Measurements from ENCODE around the gene PRDM11.

PRDM11 gene

DNA sequence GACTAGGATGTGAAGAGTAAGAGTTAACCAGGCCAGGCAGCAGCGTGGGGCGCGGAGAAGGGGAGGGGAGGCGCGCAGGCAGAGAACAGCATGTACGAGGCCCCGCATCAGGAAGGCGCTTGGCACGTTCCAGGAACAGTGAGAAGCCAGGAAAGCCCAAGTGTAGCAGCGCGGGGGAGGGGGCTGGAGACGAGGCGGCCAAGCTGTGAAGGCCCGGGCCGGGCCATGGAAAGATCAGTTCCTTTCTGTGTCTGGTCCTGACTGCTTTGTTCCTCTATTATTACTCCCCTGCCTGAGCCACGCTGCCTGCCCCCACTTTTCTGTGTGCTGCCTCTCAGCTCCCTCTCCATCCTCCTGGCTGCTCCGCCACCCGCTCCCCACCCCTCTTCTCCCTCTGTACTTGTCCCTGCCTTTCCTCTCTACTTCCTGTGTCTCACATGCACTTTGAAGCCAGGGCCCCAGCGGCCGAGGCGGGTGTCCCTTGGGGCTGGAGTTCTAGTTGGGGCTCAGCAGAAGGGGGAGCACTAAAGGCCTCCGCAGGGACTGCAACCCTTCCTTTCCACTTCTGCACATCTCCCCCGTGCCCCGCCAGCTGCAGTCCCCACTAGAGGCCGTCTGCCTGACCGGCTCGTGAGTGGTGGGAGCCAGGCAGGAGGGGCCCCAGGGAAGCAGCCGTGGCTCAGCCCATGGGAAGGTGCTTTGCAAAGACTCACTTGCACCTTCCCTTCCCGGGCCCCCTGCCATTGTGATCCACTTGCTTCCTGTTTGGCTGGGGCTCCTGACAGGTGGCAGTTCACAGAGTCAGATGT is 63.7 kb downstream of the PRDM11 start:
- no peak for DNase-seq (ENCODE audit: low read depth)

DNA sequence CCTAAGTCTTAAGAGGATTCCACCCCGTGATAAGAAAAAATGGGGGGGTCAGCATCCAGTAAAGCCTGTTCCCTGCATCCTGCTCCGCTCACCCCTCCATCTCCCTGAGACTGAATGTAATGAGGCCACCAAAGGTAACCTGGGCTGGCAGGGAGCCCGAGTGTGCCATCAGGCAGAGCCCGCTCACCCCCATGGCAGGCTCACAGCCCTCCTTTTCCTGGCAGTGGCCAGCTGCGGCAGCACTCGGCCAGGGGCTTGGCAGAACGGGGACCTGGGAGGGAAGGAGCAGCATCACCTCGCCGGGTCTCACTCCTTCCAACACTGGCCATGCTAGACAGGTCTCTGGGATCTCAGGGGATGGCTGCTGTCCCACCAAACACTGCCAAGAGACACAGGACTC is 64.4 kb downstream of the PRDM11 start:
- DNase-seq (ENCODE audit: low read depth), result no peak

DNA sequence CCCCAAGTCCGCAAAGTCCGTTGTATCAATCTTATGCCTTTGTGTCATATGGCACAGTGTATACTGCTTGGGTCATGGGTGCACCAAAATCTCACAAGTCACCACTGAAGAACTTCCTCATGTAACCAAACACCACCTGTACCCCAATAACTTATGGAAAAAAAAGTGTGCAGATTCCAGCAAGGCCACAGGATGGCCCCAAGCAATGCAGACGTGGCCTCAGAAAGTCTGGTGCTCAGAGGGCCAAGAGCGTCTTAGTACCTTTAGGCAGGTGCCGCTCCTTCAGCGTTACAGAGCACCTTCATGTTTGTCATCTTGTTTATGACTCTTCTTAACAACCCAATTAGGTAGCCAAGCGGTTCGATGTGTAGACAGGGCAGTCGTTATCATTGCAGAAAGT is 65.3 kb downstream of the PRDM11 start:
- DNase-seq (ENCODE audit: low read depth), result no peak

DNA sequence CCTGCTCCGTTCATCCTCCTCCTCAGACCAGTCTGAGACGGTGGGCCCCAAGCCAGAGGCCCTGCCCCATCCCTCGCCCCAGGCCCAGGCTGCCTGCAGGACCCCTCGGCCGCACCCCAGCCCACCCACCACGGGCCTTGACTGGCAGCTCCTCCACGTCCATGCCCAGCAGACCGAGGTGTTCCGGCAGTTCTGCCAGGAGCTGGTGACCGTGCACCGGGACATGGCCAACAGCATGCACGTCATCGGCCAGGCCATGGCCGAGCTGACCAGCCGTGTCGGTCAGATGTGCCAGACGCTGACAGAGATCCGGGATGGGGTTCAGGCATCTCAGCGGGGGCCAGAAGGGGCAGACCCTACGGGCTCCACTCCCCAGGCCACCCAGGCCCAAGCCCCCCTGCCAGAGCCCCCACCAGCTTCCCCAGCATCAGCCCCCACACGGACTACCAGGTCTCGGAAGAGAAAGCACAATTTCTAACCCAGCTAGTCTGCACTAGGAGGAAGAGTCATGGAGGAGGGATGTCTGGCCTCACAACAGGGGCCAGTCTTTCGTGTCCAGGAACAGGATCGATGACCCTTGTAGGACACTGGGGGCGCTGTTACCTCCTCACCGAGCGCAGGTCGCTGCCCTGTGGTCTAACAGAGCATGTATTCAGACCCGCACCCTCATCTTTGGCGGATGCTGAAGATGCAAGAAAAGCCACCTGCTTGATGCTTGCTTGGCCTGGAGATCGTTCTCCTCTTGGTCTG is 66.3 kb downstream of the PRDM11 start:
- no peak for DNase-seq (ENCODE audit: low read depth)

- DNase-seq (ENCODE audit: low read depth), result no peak
Measured at GRCh38 chr11:45213316-45213665, 66.9 kb downstream of the PRDM11 start.

GRCh38 chr11:45213717-45214116 is 67.3 kb downstream of the PRDM11 start:
- no peak for DNase-seq (ENCODE audit: low read depth)

GRCh38 chr11:45215098-45215865 is 68.8 kb downstream of the PRDM11 start:
- DNase-seq (ENCODE audit: low read depth), result no peak

DNA sequence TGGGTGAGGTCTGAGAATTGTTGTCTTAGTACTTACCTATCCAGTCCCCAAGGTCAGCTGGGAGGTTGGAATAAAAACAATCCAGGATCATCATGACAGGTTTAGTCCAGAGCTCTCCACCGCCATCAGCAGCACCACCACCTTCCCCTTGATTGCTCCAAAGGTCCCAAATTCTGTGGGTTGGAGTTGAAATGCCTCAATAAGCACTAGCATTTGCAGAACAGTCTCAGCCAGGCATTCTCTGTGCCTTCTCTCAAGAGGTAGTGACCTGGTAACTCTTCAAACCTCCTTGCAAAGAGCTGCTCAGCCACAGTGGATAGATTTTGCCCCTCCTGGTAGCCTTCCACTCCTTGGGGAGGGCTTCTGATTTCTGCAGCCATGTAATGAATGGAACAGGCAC is 69.6 kb downstream of the PRDM11 start:
- DNase-seq (ENCODE audit: low read depth), result no peak

DNA sequence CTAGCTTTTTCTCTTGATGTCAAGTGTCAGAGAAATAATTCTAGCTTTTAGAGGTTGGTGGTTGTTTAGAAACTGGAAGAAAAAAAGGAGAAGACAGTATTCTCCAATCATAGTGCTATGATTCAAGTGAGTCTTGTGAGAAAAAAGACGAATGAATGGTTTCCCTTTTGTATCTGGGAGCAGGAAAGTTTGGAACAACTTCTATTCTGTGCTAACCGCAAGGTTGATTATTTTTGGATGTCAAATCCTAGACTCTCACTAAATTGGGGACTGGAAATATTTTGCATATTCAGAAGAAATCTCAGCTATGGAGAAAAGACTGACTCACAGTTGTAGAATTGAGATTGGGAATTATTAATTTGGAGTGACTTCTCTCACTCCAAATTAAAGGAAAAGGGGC is 70.5 kb downstream of the PRDM11 start:
- no peak for DNase-seq (ENCODE audit: low read depth)

- DNase-seq (ENCODE audit: low read depth), result no peak
Measured at GRCh38 chr11:45217991-45218390, 71.6 kb downstream of the PRDM11 start.

- DNase-seq (ENCODE audit: low read depth), result no peak
Measured at GRCh38 chr11:45218705-45219104, 72.3 kb downstream of the PRDM11 start.

DNA sequence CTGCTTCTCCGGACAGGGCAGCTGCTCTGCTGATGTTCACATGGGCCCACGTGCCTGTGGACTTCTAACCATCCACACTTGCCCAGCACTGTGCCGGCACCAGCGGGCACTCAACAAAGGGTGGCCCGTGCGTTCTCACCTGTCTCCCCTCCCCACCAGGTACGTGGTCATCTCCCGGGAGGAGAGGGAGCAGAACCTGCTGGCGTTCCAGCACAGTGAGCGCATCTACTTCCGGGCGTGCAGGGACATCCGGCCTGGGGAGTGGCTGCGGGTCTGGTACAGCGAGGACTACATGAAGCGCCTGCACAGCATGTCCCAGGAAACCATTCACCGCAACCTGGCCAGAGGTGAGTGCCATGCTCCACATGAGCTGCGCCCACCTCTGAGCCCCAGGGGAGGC is 73.0 kb downstream of the PRDM11 start:
- DNase-seq (ENCODE audit: low read depth), result no peak

DNA sequence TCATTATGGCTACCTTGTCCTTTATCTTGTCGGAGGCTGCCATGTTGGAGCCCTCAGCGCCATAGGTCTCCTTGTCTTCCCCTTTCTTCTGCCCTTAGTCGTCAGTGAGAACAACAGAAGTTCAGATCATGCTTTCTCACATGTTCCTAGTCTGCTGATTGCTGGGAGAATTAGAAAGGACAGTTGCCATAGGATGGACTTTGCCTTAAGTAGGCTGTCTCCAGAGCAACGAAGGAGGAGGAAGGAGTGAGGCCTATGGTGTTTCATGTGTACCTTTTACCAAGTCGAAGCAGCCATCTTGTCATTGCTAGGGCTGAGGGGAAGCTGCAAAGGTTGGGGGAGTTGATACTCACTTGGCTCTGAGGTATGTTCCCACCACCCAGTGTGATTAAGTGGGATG is 77.1 kb downstream of the PRDM11 start:
- DNase-seq (ENCODE audit: low read depth), result no peak

GRCh38 chr11:45224766-45225165 is 78.3 kb downstream of the PRDM11 start:
- no peak for DNase-seq (ENCODE audit: low read depth)

DNA sequence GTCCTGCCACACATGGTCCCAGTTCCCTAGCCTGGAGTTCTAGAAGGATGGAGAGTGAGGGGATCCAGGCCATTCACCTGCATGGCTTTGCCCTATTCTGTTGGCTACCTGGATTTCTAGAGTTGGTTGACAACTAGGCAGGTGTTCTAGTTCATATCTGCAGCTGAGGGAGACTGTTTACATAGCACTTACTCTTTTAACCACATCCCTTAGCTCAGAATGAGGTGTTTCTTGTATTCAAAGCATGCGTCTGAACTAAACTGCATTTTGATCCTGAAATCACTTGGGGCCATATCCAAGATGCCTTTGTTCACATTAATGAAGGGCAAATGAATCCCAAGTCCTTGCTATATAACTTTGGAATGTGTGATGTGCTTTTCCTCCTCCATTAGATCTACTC is 78.8 kb downstream of the PRDM11 start:
- DNase-seq (ENCODE audit: low read depth), result no peak

GRCh38 chr11:45225961-45226871 is 79.8 kb downstream of the PRDM11 start:
- no peak for DNase-seq (ENCODE audit: low read depth)

- DNase-seq (ENCODE audit: low read depth), result no peak
Measured at GRCh38 chr11:45226901-45227300, 80.5 kb downstream of the PRDM11 start.

DNA sequence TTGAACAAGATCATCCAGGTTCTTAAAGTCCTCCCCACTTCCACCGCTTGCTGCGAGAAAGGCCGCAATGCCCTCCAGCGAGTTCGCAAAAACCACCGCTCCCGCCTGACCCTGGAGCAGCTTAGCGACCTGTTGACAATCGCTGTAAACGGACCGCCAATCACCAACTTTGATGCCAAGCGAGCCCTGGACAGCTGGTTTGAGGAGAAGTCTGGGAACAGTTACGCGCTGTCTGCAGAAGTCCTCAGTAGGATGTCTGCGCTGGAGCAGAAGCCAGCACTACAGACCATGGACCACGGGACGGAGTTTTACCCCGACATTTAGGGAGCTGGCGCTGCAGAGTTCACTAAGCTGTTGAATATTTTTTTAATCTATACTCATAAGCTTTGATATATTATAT is 81.4 kb downstream of the PRDM11 start:
- no peak for DNase-seq (ENCODE audit: low read depth)

- DNase-seq (ENCODE audit: low read depth), result no peak
Measured at GRCh38 chr11:45229401-45230020, 83.1 kb downstream of the PRDM11 start.

DNA sequence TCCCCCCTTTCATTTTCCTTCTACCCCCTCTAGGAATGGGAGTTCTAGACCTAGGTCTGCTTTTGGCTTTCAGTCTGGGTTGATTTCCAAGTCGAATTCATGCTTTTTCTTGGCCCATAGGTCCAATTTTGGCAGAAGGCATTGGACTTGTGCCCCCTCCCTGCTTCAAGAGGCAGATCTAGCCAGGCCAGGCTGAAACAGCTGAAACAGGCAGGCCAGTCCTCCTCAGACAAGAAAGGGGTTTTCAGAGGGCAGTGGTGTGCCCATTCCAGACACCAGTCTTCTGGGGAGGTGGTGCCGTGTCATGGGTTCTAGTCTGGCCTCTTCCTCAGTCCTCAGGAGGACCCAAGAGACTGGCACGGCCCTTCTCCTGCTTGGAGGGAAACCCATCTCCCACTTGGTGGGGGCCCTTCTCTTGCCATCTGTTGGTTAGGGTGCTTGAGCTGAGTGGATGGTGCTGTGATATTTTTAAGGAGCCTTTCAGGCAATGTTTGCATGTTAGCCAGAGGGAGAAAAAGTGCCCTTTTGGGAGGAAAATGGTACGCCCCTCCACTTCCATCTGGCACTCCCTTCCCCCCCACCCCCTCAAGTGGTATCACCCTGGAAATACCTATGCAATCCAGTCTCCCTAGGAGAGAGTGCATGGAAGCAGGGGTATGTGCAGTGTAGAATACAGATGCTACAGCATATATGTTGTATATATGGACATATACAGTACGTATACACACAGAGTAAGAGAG is 86.1 kb downstream of the PRDM11 start:
- DNase-seq (ENCODE audit: low read depth), result no peak

Data from stimulated activated CD8-positive, alpha-beta memory T cell treated with anti-CD3 and anti-CD28 coated beads, Interleukin-12 subunit alpha, Interleukin-12 subunit beta, amount 100 ng/mL, for 1 hour (primary cell).